GM10847 (cell line): ENCODE results near the gene ACO1.

Source experiments
- POLR2A ChIP-seq: IDR thresholded peaks from 2 replicates; pipeline ENCODE4 v1.6.1; 2011; ENCODE audit not compliant: insufficient read length; ENCODE audit errors: extremely low read depth

The ACO1 gene

GRCh38 chr9:32384364-32385151 is at the start of gene ACO1:
Gene ACO1, plus strand, starts transcription at chr9:32384643. Its CDS starts 20,864 bp downstream, at chr9:32405507.
- TF ChIP-seq POLR2A = peak; percentile 37

- TF ChIP-seq POLR2A = no peak
Measured at GRCh38 chr9:32334916-32335895, 49.2 kb upstream of the ACO1 start.

- no peak for TF ChIP-seq POLR2A
Measured at GRCh38 chr9:32339424-32339823, 45.0 kb upstream of the ACO1 start.

GRCh38 chr9:32340361-32340760 is 44.1 kb upstream of the ACO1 start:
- TF ChIP-seq POLR2A = no peak

- no peak for TF ChIP-seq POLR2A
Measured at GRCh38 chr9:32344551-32345182, 39.8 kb upstream of the ACO1 start.

- no peak for TF ChIP-seq POLR2A
Measured at GRCh38 chr9:32345243-32345642, 39.2 kb upstream of the ACO1 start.

- no peak for TF ChIP-seq POLR2A
Measured at GRCh38 chr9:32347571-32347970, 36.9 kb upstream of the ACO1 start.

GRCh38 chr9:32348106-32348695 is 36.2 kb upstream of the ACO1 start:
- TF ChIP-seq POLR2A = no peak

GRCh38 chr9:32349013-32349412 is 35.4 kb upstream of the ACO1 start:
- no peak for TF ChIP-seq POLR2A

GRCh38 chr9:32350682-32351081 is 33.8 kb upstream of the ACO1 start:
- no peak for TF ChIP-seq POLR2A

GRCh38 chr9:32351845-32352244 is 32.6 kb upstream of the ACO1 start:
- no peak for TF ChIP-seq POLR2A

GRCh38 chr9:32359452-32359851 is 25.0 kb upstream of the ACO1 start:
- TF ChIP-seq POLR2A = no peak

- TF ChIP-seq POLR2A = no peak
Measured at GRCh38 chr9:32360983-32361673, 23.3 kb upstream of the ACO1 start.

- no peak for TF ChIP-seq POLR2A
Measured at GRCh38 chr9:32371279-32371678, 13.2 kb upstream of the ACO1 start.

- TF ChIP-seq POLR2A = no peak
Measured at GRCh38 chr9:32371679-32372078, 12.8 kb upstream of the ACO1 start.

- no peak for TF ChIP-seq POLR2A
Measured at GRCh38 chr9:32376285-32376684, 8.2 kb upstream of the ACO1 start.
